Upper lobe of left lung (tissue), 4 donors: ENCODE results near the gene C10orf105.

Experiments used
- CTCF ChIP-seq, 6 experiments: fragments of 450-650 bp in 4 of 6; fragments of 200-600 bp in 2 of 6; sonication (generic) in 2 of 6; IDR thresholded peaks; one replicate each; pipeline ENCODE4 v1.5.1; 2016 to 2019; ENCODE audit warnings: antibody characterized with exemption in 6 of 6
- EP300 ChIP-seq, 4 donors: sonication (generic); formaldehyde crosslinking; IDR thresholded peaks; one replicate each; pipeline ENCODE4 v1.5.1; 2017; ENCODE audit warnings: antibody characterized with exemption in 4 of 4, control low read depth in 2 of 4
- POLR2A ChIP-seq, 4 donors: fragments of 450-650 bp; IDR thresholded peaks; one replicate each; pipeline ENCODE4 v1.5.1; 2016 to 2017; ENCODE audit warnings: antibody characterized with exemption in 4 of 4, mild to moderate bottlenecking in 2 of 4
- POLR2AphosphoS5 ChIP-seq, 2 donors: sonication (generic); formaldehyde crosslinking; IDR thresholded peaks; one replicate each; pipeline ENCODE4 v1.5.1; 2017; ENCODE audit warnings: antibody characterized with exemption in 2 of 2

- TF ChIP-seq CTCF (IDR thresholded peaks at IDR 0.05), result no peak
- no peak for TF ChIP-seq POLR2A (IDR thresholded peaks at IDR 0.05)
- no peak for TF ChIP-seq EP300 (IDR thresholded peaks at IDR 0.05)
- TF ChIP-seq POLR2AphosphoS5 (IDR thresholded peaks at IDR 0.05), result no peak
Observed at GRCh38 chr10:71711052-71711623, 8.4 kb downstream of the C10orf105 start.
